Measurements from ENCODE around the gene TRPV6.
A peak's percentile ranks its signal among the peaks of the same experiment; 100 is the strongest.

The TRPV6 gene

DNA sequence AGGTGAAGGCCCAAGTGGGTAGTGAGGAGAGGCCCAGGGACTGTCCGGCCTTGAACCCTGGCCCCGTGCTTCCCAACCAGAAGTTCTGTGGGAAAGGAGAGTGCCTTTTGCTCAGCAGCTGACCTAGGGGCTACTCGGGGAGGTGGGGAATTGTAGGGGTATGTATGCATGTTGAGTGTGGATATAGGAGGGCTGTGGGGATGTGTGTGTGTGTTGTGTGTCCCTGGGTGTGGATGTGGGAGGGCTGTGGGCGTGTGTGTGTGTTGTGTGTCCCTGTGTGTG, 18.5 kb downstream of the TRPV6 start:
- no peak for DNase-seq

DNA sequence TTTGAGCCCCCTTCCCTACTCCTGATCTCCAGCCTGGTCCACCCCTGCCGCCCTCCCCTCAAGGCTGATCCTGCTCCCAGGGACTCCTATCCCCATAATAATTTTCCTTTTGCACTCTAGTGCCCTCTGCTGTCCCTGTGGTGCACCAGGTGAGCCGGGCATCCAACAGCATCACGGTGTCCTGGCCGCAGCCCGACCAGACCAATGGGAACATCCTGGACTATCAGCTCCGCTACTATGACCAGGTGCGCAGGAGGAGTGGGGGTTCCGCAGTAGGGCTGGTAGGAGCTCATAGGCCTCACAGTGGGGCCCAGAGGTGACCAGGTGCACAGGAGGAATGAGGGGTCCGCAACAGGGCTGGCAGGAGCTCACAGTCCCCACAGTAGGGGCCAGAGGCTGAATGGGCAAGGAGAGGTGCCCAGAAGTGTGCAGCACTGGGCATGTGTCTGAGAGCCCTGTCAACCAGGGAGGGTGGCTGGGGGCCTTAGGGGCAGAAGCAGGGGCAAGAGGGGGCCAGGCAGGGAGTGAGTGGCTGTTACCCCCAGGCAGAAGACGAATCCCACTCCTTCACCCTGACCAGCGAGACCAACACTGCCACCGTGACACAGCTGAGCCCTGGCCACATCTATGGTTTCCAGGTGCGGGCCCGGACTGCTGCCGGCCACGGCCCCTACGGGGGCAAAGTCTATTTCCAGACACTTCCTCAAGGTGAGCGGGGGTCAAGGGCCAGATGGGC, 19.0 kb downstream of the TRPV6 start:
- DNase-seq, result peak; percentile 44

DNA sequence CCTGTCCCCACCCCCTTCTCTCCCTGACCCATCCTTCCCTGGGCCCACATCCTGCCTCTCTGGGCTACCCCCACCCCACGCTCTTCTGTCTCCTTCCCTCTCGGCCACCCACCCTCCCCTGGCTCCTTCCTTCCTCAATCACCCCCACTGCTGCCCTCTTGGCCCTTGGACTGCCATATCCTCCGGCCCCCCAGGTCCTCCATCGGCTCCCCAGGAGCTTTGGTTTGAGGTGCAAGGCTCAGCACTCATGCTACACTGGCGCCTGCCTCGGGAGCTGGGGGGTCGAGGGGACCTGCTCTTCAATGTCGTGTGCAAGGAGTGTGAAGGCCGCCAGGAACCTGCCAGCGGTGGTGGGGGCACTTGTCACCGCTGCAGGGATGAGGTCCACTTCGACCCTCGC, 19.8 kb downstream of the TRPV6 start:
- DNase-seq, result no peak

DNA sequence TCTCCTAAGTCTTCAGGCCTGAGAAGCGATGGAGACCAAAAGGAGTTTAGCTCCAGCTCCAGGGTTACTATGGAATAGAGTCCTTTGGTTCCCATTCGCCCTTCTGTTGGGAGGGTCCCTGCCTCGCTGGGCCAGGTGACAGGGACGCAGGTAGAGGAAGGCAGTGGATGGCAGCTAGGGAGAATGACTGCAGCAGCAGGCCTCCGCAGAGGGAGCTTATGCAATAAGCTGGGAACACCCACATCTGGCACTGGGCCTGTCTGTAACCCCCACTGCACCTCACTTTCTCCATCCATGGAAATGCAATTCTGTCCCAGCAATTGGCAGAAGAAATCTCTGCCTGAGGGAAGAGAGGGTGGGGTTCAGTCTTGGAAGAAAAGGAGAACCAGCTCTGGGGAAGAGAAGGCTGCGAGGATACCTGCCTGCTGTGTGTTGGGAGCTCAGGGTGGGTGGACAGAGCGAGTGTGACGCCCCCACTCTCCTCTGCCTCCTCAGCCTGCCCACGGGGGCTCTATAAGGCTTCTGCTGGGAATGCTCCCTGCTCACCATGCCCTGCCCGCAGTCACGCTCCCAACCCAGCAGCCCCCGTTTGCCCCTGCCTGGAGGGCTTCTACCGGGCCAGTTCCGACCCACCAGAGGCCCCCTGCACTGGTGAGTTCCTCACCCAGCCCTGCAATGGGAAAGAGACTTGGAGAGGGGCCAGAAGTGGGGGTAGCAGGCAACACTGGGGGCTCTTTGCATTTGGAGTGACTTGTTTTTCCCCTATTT, 20.4 kb downstream of the TRPV6 start:
- DNase-seq, result no peak

DNA sequence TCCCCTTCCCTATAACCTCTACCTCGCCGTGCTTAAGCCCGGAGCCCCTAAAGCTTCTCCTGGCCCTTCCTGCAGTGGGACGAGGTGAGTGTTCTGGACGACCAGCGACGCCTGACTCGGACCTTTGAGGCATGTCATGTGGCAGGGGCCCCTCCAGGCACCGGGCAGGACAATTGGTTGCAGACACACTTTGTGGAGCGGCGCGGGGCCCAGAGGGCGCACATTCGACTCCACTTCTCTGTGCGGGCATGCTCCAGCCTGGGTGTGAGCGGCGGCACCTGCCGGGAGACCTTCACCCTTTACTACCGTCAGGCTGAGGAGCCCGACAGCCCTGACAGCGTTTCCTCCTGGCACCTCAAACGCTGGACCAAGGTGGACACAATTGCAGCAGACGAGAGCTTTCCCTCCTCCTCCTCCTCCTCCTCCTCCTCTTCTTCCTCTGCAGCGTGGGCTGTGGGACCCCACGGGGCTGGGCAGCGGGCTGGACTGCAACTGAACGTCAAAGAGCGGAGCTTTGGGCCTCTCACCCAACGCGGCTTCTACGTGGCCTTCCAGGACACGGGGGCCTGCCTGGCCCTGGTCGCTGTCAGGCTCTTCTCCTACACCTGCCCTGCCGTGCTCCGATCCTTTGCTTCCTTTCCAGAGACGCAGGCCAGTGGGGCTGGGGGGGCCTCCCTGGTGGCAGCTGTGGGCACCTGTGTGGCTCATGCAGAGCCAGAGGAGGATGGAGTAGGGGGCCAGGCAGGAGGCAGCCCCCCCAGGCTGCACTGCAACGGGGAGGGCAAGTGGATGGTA, 21.5 kb downstream of the TRPV6 start:
- DNase-seq, result no peak

DNA sequence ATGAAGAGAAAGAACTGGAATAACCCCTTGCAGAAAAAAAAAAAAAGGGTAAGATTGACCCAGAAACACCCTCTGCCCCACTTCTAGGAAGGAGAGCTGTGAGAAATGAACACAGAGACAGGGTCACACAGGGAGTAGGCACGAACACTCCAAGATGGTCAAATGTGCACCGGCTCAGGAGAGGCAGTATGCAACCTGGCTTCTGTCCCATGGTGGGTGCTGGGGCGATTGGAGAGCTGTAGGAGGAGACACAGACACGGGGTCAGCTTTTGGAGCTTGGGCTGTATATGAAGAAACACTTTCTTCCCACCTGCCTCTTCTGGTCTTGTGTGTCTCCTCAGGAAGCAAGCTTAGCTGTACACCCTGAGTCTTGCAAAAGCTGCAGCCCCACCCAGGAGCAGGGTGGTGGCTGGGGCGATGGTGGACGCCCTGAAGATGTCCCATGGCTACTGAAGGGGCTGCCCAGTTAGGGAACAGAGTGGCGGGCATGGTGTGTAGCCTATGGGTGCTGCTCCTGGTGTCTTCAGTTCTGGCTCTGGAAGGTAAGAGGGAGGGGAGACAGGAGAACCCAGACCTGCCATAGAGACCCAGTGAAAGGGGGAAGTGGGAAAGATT, 22.7 kb downstream of the TRPV6 start:
- DNase-seq, result no peak

DNA sequence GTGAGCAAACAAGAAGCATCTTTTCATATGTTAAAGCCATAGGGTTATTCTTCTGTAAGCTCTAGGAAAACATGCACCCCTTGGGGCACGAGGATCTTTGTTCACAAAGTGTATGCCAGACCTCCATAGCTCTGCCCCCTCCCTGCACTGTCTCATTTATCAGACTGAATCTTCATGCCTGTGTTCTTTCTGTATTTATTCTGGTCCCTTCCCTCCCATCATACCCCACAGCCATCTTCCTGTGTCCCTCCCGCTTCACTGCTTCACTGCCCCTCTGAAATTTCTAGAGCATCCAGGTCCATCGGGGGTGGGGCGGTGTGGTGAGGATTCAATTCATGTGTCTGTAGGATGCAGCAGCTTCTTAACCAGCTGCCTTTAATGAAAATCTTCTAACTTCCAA, 23.2 kb downstream of the TRPV6 start:
- DNase-seq, result no peak

DNA sequence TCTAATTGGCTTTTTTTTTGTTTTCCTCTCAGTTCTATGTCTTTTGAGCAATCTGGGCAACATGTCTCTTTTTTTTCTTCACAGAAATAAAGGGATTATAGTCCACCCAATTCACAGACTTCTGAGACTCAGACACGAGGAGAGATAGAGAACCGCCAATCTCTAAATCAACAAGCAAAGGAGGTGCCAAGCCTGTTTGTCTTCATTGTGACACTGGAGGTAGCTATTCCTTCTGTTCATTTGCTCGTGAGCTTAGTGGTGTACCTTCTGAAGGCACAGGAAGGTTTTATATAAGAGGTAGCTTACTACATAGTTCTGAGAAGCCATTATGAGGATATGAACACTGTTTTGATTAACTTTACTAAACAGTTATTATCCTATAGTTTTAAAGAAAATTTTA, 24.6 kb downstream of the TRPV6 start:
- no peak for DNase-seq

DNA sequence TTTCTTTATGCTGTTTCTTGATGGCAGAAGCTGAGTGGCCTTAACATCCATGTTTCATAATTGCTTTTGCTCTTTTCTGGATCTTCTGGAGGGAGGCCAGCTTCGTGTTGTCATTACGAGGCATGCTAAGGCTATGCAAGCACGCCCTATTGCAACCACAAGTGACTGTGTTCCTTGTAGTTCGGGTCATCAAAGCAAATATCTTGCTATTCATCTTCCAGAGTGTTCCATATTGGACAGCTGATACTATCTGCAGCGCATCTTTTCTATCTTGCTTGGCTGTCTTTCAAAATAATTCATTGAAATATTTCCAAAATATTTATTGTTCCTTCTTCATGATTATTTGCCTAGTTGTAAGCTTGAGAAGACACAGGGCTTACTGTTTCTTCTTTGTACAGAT, 25.7 kb downstream of the TRPV6 start:
- DNase-seq, result peak; percentile 30

DNA sequence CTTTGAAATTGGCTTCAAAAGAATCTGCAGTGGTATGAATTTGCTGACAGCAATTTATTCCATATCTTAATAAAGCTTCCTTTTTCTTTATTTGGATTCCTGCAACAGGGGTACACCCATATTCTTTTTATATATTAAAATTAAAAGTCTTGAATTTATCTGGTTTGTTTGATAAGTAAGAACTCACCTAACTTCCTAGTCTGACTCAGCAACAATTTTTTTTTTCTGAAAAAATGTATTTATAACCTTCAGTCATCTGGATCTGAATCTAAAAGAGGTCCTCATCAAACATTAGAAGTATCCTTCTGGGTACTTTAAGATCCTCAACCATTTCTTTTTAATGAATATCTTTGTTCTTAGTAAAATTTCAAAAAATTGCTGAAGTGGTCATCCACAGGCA, 26.1 kb downstream of the TRPV6 start:
- no peak for DNase-seq

DNA sequence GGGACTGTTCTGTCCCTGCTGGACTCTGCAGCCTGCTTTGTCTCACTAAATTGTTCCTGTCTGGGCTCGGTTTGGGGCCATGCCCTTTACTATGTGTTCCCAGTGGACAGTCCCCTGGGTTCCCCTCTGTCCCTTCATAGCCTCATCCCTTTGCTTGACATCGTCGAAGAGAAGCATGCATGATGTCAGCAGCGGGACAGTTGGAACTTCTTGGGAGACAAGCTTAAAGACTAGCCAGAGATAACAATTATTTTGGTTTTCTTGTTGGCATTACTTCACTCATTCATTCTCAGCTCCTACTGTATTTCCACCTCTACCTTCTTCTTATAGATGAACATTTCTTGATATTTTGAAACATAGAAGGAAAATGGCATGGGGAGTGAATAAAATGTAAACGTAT, 27.9 kb downstream of the TRPV6 start:
- no peak for DNase-seq

DNA sequence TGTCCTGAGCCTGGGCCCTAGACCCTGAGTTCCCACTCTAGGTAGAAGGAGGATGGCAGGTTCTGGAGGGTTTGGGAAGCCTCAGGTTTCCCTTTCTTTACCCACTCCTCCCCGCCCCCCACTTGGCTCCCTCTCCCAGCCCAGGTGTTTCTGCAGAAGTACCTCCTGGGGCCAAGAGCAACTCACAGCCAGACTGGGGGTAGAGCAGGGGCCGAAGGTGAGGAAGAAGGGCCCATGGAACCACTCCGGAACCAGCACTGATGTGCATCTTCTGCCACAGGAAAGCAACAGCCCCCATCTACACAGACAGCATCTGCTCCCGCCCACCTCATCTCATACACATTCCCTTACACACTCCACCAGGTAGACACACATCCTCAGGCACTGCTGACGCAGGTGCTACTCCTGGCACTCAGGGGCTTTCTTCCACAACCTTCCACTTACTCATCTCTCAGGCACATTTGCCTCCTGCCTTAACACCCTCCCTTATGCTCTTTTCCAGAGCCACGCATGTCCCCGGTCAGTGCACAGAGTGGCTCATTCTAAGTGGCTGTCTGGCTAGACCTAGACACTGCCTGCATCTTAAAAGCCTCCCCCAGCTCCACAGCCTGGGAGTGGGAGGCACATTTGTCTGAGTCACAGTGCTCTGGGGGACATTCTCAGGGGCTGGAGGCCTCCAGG, 28.8 kb downstream of the TRPV6 start:
- DNase-seq, result no peak

DNA sequence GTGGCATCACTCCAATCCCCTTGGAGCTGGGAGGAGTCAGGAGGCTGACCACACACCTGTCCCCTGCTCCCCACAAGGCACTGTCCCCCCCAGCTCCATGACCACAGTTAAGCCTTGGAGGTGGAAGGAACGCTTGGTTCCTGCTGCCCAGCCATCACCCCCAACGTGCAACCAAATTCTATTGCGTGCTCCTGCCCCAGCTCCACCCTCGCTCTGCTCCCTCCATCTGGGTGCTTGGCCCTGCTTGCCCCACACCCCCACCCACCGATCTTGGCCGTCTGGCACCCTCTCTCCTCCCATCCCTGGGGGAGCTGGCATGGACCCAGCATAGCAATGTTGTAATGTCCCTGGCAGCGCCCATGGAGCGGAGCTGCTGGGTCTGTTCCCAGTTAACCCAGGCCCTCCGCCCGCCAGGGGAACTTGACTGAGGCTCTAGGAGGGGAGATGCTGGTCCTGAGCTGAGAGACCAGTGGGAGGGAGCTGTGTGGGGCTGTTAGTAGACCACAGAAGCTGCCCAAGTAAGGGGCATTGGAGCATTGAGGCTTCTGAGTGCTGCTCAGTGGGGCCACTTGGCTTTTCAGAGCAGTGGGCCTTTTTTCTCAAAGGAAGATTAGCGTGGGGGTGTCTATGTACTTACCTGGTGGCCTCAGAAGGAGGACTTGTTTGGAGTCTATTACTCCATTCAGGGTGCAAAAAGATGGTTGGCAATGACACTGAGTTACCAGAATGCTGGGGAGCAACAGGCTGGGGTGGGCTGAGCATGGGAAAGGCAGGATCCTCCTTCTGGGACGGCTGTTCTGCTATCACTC, 29.6 kb downstream of the TRPV6 start:
- DNase-seq, result no peak

DNA sequence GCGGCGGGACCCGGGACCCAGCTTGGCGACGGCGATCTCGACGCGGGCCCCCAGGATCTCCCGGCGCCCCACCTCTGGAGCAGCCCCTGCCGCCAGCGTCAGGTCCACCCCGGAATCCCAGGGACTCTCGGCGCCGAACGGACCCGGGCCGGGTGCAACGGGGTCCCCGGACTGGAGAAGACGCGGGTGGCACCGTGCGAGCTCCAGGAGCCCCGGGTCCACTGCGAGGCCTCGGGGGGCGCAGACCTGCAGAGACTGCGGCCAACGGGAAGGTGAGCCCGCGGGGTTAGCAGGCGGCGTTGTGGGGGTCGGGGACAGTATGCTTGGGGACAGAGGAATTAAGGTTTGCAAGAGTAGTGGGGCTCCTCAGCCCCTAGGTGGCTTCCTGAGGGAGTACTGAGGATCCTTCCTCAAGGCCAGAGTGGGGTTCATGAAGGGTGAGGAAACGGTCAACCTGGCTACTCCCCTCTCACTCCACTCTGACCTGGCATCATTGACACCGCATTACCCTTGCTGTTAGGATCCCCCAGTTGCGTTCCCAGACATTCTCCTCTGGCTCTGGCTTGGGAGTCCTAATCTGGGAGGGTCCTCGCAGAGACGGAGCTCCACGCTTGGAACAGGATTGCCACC, 30.3 kb downstream of the TRPV6 start:
- no peak for DNase-seq

DNA sequence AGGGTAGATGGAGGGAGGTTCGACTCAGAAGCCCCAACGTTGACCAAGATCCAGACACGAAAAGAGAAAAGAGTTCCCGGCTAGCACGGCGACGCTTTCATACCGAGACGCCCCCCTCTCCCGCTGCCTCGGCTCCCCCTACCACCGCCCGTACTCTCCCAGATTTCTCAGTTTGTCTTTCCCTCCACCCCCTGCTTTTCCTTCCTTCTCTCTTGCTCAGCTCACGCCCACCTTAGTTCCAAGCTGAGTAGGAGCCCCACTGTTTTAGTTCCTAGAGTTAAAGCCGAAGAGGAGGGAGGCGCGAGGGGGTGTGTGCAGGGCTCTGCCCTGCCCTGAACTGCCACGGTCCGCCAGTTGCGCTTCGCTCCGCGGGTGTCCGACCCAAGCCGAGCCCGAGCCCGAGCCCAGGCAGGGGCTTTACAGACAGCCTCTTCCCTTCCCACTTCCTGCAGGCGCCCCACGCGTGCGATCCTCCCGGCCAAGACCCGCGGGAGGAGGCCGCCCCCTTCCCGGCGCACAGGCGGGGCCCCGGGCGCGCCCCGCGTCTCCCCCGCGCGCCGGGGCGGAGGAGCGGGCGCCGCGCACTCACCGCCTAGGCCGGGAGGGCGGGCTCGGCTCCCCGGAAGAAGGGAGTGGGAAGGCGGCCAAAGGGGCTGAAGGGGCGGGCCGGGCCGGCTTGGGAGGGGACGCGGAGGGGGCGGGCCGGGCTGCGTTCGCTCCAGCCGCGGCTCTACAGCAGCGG, 31.0 kb downstream of the TRPV6 start, which contains the start of gene EPHB6:
TSS of gene EPHB6 (plus strand) at position 705 of the 742 bp plus-strand sequence. CDS start 8,152 bp downstream, outside the sequence.
- DNase-seq, result peak; percentile 79

DNA sequence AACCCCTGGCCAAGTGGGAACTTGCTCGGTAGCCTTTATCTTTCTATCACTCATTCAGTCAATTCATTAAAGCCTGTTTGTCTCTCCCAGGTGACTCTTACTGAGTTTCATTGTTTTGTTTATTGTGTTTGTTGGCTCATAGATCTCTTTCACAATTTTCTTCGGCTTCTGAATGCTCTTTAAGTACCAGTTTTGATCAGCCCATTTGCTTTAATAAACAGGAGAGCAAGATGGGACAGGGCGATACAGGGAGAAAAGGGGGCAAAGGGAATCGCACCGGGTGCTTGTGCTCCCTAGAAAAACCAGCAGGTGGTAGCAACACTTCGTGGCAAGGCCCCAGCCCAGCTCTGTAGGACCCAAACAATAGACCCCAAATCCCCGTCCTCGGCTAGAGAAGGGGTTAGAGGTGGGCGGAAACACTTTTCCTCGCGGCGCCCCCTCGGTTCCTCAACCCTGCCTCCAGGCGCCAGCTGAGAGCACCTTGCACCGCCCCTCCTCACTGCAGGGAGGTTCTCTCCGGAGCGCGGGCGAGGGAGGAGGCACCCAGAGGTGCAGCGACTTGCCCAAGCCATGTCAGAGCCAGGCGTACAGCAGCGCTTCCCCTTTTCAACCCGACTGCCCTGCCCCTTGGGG, 31.7 kb downstream of the TRPV6 start:
- peak; percentile 85 for DNase-seq

DNA sequence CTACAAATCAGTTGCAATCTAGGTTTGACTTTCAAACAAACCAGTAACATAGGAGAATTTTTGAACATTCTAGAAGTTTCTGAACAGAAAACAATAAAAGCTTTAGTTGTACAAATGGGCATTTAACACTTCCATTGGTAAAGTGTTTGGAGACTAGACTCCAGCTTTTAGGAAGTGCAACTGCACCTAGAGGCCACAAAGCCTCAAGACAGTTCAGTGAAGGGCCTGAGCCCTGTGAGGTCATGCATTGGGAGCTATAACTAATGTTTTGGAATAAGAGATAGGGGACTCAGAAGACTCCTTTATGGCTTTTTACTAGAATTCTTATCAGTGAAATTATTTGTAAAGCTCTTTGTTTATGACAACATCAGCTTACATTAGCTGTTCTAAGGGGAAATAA, 33.6 kb downstream of the TRPV6 start:
- no peak for DNase-seq

DNA sequence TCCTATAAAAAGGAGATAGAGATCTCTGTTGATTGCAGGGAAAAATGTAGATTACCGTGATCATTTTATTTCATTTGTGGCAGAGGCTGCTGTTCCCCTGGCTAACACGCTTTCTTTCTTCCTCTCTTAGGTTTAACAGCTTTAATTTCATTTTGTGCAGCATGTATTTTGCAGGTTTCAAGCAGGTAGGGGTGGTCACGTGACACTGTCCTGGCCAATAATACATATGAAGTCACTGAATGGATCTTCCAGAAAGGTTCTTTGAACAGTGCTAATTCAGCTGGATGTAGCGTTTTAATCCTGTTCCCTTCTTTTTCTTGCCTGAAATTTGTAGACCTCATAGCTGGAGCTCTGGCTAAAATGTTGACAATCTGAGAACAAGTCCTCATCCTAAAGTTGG, 34.3 kb downstream of the TRPV6 start:
- DNase-seq, result no peak

DNA sequence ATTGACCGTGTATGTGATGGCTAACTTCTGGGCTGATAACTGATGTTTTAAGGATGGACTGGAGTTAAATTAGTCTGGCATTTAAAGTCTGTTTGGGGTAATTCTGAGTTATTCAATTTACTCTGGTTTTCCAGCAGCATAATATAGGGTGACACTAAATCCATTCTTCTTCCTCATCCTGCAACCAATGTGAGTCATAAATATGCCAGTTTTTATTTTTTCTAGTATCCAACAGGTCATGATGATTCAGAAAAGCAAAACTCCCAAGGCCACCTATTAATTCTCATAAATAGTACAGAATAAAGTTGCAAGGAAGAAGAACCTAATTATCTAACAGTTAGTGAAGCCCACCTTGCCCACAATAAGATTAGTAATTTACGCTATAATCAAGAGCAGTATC, 38.2 kb downstream of the TRPV6 start:
- DNase-seq, result no peak

DNA sequence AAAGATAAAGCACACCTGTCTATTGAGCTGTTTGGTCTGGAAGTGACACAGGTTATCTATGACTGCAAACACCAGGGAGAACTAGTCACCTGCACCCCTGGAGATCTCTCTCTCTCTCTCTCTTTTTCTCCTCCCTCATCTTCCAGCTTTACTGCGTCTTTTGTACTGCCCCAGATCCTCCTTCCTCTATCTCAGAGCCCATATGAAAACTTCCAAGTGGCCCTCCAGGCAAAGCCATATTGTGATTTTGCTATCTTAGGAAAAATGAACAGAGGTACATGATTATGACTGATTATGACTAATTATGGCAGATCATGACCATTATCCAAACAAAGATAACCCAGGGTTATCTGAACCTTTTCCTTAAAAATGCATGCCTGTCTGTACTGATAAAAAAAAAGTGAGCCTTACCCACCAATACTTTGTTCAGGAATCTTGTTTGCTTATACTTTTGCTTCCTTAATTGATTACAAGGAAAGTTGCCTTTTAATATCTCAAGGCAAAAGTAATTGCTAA, 43.2 kb downstream of the TRPV6 start:
- DNase-seq, result peak; percentile 48

Data from hematopoietic multipotent progenitor cell treated with erythropoietin and hydrocortisone succinate and interleukin-3 and kit ligand, for 8 days (in vitro differentiated cells).